NCI-H1048 (cell line): Measurements from ENCODE around the gene DICER1.
"Not testable (repeated sequence)": the region's sequence is repeated elsewhere in the genome, so short reads cannot be mapped to it uniquely, and the experiment has no call there.

Experiments used
- DNase-seq: peaks from one replicate; lab custom pipeline; 2025; lab: John Stamatoyannopoulos, UW

Gene DICER1

GRCh38 chr14:95184413-95184790, 27.1 kb upstream of the DICER1 start:
- no peak for DNase-seq

GRCh38 chr14:95183532-95184412, 26.4 kb upstream of the DICER1 start:
- DNase-seq: no peak

GRCh38 chr14:95183082-95183481, 25.8 kb upstream of the DICER1 start:
- DNase-seq: no peak

GRCh38 chr14:95182379-95182778, 25.1 kb upstream of the DICER1 start:
- no peak for DNase-seq

DNA sequence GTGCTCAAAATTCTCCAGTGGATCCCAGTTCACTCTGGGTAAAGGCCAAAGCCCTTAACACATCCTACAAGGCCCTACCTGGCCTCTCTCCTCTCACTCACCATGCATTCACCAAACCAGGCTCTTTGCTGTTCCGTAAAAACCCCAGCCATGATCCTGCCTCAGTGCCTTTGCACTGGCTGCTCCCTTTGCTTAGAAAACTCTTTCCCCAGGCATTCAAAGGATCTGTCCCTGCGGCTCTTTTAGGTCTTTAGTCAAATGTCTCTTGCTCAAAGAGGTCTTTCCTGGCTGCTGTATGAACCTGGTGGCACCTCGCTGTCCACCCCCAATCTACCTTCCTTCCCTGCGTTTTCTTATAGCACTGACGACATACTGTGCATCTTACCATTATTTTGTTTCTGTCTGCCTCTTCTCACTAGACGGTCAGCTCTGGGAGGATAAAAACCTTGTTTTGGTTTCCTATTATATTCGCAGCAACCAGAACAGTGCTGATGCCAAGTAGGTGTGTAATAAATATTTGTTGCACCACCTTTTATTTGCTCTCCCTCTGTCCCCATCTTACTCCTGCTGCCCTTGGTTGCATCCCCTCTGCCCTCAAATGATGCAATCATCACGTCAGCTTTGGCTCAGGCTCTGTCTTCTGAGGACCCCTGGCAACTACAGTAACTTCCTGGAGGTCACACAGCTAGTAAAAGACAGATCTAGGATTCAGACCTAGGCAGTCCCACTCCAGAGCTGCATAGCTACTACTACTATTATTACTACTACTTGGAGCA, 23.8 kb upstream of the DICER1 start:
- DNase-seq: no peak

- not testable (repeated sequence) for DNase-seq
These were observed 18.3 kb upstream of the DICER1 start for GRCh38 chr14:95175670-95176069.

- no peak for DNase-seq
These were observed 17.0 kb upstream of the DICER1 start for GRCh38 chr14:95174184-95174792.

DNA sequence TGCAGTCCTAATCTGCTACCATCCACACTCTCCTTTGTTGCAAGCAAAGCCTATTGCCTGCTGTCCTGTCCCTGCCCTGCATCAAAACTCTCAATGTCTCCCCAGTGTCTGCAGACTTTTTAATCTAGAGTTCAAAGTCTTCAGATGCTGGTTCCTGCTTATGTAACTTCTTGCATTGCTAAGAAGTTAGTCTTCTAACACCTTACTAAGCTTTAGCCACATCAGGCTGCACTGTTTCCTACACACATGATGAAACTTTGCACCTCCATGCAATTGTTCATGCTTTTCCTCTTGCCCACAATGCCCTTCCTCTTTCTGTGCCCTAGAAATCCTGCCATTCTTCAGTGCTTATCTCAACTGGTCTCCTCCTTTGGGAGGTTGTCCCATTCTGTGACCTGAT, 16.2 kb upstream of the DICER1 start:
- DNase-seq: no peak

- DNase-seq: no peak
These were observed 9.8 kb upstream of the DICER1 start for GRCh38 chr14:95167177-95167576.

DNA sequence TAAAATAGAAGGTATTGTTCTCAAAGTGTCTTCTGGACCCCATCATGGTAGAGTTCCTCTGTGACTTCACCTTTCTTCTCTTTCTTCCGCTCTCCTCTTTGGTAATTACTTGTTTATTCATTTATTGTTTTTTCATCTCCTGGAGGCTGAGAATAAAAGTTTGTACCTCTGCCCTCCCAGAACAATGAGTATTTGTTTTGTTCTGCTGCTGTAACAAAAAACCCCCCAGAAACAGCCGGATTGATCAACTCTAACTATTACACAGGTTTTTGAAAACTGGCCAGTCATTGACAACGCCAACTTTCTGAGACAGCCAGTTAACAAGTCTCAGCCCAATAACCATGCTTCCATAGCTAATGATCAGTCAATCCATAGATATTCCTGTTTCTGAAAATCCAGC, 8.2 kb upstream of the DICER1 start:
- DNase-seq: no peak

- no peak for DNase-seq
These were observed 7.2 kb upstream of the DICER1 start for GRCh38 chr14:95164506-95164905.

DNA sequence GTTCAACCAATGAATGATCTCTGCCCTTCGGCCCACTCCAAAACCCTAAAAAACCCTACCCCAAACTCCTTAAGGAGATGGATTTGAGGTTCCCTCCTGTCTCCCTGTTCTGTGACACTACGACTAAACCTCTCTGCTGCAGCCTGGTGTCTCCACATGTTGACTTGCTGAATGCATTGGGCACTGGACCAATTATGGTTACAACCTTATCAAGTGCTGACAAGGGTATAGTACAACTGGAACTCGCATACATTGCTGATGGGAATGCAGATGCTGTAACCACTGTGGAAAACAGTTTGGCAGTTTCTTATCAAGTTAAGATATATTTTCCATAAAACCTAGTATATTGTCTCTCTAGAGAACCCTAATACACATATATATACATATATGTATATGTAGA, 6.3 kb upstream of the DICER1 start:
- DNase-seq: no peak

GRCh38 chr14:95163132-95163531, 5.8 kb upstream of the DICER1 start:
- no peak for DNase-seq

- no peak for DNase-seq
These were observed 5.3 kb upstream of the DICER1 start for GRCh38 chr14:95162641-95163040.

DNA sequence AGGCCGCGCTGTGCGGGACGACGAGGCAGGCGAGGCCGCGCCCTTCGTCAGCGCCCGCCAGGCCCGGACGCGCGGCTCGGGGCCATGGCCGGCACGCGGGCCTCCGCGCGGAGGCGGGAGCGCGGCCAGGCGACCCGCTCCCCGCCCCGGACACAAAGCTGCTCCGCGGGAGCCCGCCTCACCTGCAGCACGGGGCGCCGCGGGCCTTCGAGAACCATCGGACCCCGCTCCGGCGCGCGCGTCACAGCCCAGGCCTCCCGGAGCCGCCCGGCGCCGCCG, 342 bp downstream of the DICER1 start:
- DNase-seq: no peak

DNA sequence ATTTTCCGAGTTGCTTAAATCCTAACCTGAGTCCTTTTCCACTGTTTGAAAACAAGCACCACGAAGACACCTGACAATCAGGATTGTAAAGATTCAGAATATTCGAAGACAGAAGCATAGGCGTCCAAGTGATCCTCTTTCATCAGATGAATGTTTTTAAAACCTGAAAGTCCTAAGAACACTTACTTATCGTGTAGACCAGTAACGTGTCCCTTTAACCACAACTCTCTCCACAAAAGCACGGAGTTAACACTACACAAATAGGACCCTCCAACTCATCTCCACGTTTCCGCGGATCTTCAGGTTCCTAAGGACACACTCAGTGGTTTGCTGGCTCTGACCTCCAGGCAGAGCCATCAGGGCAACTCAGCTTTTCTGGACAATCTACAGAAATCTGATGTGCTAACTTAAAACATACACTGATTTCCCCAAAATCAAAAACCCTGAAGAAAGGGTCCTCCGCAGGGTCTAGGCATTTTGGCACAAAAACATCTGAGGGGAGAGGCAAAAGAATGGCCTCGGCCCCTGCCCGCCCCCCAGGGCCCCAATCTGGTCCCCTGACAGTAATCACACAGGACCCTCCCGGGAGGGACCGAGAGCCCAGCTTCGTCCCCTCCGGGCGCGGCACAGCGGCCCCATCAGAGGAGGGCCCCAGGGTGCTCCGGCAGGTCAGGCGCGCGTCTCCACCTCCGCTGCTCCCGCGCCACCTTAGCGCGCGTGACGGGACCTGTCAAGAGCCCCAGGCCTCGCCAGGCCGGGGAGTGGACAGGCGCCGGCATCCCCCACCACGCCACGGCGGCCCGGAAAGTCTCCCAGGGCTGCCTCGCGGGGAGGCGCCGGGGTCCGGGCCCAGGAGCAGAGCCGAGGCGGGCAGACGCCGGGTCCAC, 925 bp downstream of the DICER1 start:
- no peak for DNase-seq

GRCh38 chr14:95155045-95155444, 2.3 kb downstream of the DICER1 start:
- DNase-seq: no peak

DNA sequence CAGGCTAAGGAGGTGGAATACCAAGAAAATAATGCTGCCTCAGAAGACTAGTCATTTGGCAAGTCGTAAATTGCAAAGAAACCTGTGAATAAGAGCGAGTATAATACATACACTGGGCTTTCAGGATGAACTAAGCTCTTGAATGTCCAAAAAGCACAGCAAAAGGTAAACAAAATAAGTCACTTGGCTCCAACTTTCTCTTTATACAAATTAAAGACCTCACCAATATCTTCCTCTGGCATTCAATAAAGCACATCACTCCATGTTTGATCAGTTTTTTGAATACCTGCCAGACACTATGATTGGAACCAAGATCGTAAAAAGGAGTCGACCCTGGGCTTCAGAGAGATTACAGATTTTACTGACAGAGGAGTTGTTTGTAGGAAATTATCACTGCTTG, 3.5 kb downstream of the DICER1 start:
- DNase-seq: no peak

GRCh38 chr14:95151561-95151960, 5.8 kb downstream of the DICER1 start:
- no peak for DNase-seq

DNA sequence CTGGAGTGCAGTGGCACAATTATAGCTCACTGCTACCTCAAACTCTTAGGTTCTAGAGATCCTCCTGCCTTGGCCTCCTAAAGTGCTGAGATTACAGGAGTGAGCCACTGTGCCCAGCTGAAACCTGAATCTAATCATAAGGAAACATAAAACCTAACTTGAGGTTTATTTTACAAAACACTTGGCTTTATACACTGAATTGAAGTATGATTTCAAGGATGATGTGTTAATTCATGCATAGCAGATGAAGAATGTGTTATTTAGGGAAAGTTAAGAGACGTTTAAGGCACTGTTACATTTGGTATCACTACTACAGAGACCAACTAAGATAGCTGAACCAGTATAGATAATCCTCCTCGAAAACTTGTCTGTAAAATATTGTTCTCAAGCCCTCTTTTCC, 6.4 kb downstream of the DICER1 start:
- DNase-seq: no peak

DNA sequence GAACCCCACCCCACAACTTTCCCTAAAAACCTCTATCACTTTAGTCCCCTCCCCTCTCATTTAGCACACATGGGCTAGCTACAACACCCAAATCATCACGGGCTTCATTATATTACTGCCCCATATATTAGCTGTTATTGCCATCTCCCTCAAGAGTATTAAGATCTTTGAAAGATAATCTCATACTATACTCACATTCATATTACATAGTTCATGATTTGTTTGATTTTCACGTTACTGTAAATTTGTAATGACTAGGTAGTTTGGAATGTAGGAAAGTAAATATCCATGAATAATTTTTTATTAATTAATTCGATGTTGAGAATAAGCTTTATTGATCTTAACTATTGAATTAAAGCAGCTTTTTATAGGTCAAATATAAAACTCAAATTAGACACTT, 7.9 kb downstream of the DICER1 start:
- no peak for DNase-seq

- DNase-seq: no peak
These were observed 9.7 kb downstream of the DICER1 start for GRCh38 chr14:95147597-95147996.
